GM21381 (cell line): ENCODE results near the gene TBL1X.

Experiments used
- ATAC-seq: cut with Tn5 transposase; IDR thresholded peaks from one replicate; pipeline ENCODE4 v1.9.1; 2021; ENCODE audit warnings: mild to moderate bottlenecking, moderate library complexity; ENCODE audit not compliant: unreplicated experiment

The TBL1X gene

DNA sequence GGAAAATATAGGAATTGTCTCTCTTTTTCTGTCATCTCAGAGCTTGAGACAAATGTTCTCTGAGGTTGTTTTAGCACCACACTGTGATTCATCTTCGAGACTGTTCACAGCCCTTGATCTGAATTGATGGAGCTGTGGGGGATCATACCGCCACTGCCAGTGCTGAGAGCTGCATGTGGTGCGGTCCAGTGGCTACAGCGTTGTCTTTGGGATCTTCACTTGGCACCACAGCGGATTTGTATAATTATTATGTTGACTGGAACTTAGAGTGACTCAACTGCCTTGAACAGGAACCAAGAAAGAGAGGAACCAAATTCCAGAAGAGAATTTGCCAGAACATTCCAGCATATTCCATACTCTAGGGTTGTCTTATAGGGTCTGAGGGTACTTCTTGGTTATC is 29.1 kb downstream of the TBL1X start:
- ATAC-seq = no peak

DNA sequence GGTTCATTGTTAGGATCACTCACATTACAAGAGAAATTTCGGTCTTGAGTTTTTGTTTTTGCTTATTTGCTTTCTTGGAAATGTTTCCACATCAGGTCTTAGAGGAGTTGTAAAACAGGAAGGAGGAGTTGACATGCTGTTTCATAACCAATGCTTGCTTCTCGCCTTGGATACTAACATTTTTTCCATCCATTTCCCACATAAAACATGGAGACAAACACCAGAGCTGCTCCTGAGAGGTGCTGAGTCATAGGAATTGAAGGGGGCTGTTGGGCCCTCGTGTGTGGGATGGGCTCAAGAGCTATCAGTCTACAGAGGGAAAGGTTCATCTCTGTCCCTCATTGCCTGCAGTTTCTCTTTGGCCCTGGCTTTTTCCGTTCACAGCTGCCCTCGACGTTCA is 29.9 kb downstream of the TBL1X start:
- no peak for ATAC-seq

DNA sequence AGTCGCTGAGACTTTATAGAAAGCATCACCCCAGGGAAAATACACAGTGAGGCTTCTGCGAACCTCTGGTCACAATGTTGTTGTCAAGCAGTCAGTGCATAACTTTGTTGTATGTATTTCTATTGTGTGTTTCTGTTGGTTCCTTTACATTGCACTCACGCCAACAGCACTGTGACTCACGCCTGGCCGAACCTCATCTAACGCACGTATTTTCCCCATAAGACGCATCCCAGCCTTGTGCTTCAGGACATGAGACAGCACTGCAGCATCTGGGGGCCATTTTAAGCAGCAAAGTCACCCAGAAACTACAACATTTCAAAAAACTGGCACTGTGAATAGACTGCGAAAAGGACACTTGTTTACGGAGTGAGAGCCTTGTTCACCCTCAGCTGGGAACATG is 30.6 kb downstream of the TBL1X start:
- ATAC-seq = no peak

DNA sequence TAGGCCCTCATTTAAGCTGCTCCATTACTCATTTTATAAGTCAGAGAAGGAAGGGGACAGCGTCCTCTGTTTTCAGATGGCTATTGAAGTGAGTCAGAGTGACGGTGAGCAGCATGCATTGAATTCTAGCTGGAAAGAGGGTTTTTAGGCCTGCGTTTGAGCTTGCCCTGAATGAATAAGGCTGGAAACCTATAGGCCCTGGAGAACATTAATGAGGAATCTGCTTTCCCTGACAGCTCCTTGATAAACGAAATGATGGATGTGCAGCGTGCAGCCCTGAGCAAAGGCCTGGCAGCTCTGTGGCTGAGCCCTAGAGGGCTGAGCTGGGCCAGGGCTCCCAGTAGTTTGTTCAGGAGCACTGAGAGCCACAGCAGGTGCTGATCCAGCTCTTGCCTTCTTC is 33.4 kb downstream of the TBL1X start:
- ATAC-seq = no peak

DNA sequence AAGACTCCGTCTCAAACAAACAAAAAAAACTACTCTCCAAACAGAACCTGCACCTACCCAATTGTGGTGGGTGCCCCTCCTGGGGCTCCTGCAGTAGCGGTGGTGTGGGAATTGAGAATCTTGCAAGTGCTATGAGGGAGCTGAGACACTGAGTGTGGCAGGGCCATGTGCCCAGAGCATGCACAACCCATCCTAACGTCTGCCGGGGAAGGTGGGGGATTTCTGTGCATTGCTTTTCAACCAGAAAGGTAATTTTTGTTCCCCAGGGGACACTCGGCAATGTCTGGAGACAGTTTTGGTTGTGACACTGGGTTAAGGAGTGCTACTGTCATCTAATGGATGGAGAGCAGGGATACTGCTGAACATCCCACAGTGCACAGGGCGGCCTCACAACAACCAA is 35.7 kb downstream of the TBL1X start:
- ATAC-seq = no peak

DNA sequence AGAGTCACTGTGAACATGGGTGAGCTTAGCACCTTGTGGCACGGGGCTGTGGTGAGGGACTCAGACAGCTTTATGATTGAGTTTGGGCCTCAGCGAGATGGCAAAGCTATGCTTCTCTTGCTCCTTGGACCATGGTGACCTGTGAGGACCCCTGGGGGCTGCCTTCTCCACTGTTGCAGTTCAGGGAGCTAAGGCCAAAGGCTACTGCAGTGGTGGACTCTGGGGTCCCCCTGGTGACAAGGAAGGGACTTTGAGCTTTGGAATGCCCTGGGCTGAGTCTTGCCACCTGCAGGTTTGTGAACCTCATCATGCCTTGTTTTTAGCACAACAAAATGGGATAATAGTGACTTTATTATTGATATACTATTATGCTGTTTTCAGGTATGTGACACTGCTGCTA is 36.5 kb downstream of the TBL1X start:
- no peak for ATAC-seq

DNA sequence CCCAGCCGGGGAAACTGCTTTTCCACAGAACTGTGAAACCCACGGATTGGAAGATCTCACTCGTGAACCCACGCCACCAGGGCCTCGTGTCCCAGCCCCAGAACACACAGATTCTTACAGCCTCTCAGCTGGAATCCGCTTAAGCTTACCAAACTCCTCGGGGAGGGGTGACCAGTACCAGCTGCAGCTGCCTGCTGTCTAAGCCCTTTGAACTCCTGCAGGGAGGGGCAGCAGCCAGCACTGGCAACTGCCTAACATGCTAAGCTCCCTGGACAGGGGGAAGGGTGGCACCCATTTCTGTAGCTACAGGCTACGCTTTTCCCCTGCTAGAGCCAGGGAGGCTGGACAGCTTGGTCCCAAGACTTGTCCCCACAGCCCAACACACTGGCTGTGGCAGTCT is 38.4 kb downstream of the TBL1X start:
- ATAC-seq = no peak

DNA sequence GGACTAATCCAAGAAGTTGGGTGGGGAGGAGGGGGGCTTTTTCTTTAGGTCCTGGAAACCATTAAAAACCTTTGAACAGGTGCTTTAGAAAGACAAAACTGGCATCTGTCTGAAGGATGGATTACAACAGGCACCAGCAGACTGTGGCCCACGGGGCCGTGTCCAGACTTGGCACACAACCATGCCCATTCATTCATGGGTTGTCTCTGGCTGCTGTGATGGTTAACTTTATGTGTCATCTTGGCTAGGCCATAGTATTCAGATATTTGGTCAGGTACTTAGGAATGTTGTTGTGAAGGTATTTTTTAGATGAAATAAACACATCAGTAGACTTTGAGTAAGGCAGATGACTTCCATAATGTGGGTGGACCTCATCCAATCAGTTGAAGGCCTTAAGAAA is 45.5 kb downstream of the TBL1X start:
- ATAC-seq = no peak

DNA sequence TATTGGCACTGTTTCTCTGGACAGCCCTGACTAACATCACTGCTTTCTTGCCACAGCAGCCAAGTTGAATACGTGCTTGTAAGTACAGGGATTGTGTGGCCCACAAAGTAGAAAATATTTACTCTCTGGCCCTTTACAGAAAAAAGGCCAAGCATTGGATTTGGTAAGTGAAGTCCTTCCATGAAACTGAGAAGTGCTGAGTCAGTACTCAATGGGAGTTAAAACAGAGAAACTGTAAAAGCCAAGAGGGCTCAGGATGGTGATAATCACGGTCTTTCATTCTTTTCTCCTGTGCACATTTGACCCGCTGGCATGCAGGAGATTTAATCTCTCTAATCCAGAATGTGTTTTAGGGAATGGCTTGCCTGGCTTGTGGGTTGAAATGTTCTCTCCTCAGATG is 46.1 kb downstream of the TBL1X start:
- no peak for ATAC-seq

DNA sequence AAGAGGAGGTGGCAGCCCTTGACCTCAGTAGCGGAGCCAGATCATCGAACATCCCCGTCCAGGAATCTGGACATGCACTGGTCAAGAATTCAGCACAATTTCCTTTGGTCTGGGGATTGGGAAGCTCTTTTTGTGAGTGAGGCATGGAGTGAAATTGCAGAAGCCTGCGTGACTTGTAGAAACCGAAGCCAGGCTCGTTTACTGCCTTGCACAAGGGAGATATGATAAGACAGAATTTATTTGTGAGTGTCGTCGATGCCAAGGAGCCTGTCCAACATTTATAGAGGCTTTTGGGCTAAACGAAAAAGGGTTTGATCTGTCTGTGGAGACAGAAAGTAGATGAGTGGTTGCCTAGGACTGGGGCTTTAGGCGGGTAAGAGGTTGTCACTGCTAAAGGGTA is 50.6 kb downstream of the TBL1X start:
- no peak for ATAC-seq

DNA sequence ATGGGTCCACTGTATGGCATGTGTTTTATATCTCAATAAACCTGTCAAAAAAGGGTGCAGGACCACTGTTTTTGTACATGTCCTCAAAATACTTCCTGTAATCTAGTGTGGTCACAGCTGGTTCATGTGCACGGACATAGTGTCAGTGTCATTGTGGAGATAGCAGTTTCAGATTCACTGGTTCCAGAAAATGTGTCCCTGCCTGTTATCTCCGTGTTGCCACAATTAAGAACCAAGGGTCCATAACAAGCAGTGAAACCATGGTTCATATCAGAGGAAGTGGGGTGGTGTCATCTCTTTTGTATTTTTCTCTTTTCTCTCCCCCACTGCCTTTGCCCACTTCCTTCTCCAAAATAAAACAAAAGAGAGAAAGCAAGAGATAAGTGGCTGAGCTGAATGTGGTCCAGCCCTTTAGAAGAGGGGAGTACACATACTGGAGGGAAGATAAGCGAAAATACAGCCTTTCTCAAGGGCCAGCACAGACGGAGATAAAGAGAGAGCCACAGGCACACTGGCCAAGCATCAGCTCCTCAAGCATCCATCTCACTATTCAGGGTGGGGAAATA is 51.2 kb downstream of the TBL1X start:
- ATAC-seq = no peak

DNA sequence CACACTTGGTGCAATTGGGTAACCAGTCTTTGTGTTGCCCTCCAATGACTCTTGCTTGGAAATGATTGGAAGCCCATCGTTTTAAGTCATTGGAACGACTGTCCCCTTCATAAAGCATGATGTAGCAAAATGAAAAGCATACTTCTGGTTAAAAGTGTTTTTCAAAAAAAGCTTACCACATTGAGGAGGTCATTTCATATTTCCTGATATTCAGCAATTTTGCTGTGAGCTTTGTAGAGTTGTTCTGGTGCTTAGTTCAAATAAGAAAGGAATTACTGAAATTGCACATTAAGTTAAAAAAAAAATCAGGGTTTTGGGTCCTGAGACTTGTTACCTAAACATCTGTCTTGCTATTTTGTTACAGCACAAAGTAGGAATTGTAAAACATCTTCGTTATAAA is 51.8 kb downstream of the TBL1X start:
- no peak for ATAC-seq

DNA sequence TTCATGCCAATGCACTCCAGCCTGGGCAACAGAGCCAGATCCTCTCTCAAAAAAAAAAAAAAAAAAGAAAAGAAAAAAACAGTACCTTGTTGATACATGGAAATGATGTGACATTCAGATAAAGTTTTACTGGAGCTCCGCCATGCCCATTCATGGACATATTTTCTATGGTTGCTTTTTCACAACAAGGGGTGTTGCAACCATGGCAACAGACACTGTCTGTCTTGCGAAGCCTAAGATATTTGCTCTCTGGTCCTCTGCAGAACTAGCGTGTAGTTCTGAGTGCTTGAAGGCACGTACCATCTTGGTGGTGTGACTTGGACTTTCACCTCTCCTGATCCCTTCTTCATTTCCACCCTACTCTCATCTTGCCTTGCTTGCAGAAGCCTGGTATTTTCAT is 53.2 kb downstream of the TBL1X start:
- no peak for ATAC-seq

DNA sequence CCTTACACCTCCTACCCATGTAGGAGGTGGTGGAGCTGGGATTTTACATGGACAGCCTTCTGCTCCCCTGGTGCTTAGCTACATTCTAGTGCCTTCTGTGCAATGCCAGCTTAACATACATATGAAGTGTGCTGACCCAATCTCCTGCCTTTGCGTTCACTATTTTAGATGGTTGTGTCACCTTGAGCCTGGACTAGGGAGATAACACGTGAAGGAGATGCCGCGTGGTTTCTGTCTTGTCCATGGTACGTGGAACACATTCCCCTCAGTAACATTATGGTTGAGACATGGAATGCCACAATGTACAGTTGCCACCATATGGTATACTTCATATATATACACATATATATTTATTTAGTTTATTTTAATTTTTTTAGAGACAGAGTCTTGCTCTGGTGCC is 54.0 kb downstream of the TBL1X start:
- no peak for ATAC-seq

DNA sequence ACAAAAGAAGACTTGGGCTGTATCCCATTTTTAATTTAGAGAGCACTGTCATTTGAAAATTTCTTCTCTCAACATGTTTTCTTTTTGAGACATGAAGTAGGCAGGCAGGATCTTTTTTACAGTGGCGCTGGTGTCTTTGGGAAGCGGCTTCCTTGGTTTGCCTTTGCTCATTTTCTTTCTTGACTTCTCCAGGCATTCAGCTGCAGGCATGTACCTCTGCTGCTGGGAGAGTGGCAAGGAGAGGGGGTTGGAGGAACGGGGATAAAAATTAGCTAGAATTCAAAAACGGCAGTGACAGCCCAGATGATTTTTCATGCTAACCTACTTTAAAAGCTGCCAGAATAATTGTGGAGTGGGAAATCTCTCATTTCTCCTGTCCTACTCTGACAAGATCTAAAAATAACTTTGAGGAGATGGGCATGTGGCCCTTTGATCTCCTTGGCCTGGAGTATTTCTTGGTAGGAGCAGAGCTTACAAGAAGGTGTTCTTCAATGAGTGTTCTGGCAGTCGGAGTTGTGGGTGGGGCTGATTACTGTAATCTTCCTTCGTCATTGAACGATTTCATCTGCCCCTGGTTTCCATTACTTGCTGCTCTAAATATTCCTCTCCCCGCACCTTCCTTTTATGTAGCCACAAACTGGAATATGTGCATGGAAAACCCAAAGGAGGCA is 54.8 kb downstream of the TBL1X start:
- no peak for ATAC-seq

DNA sequence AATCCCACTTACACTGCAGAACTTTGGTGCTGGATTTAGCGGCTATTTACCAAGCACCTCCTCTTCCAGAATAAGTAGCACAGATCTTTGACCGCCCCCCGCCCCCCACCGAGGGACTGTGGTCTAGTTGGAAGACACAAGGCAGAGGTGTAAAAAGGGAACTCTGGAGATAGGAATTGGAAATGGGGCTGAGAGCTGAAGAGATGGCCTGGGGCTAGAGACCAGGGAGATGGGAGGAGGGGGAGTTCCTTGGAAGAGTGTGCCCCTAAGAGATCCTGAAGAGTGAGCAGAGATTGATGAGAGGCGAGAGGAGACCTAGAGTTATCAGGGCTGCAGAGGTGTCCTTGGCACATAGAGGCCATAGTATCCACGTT is 55.3 kb downstream of the TBL1X start:
- ATAC-seq = no peak

DNA sequence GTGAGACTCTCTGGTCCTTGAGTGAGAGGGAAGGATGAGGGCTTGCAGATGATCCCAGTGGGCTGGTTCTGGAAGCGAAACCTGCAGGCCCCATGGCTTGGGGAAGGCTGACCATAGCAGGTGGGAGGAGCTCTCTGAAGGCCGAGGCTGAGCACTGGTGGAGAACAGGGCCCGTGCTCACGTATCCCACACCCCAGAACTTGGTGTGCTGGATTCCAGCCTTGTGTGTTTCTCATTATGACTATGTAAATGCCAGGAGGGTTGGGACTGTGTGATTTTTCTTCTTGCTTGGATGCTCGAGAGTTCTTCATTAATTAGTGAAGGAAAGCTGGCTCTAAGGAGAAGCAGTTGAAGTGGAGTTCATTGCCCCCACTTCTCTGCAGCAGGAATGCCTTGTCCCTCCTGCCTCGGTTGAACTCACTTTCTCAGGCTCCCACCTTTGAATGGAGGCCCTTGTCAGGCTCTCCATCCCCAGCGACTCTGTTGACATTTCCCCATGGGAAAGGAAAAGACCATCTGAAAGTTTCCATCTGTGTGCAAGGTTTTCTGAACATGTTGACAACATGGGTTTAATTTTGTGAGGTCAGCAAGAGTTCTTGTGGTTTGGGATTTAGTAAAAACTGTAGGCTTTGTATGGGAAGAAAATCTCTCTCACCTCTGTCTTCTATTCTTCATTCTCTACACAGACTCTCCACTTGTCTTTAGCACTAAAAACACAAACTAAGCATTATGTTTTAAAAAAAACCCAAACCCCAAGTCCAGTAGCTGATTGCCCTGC is 57.7 kb downstream of the TBL1X start:
- ATAC-seq = no peak

DNA sequence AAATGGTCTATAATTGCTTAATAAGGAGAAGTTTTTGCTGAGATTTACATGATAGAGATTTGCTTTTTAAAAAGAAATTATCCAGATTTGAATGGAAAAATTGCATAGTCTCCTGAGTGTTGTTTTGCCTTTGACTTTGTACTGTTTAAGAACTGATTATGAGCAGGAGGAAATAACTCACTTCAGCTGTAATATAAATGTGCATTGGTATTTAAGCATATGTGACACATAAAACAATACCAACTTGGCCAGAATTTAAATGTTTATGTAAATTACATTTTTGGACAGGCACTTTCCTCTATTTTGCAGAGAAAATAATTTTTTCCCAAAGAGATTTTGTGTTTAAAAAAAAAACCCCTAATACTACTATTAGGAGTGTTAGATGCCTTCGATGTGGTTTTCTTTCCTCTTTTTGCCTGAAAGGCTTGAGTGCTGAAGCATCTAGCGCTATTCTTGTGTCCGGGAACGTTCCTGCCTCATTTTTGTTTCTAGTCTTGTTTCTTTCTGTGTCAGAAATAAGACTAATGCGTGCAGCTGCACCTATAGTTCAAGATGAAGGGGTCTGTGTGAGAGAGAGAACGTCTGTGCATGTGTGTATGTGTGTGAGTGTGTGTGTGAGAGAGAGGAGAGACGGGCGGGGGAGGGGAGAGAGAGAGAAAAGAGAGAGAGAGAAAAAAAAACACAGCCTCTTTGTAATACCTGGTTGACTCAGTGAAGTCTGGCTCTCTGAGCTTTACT is 60.8 kb downstream of the TBL1X start:
- ATAC-seq = no peak

DNA sequence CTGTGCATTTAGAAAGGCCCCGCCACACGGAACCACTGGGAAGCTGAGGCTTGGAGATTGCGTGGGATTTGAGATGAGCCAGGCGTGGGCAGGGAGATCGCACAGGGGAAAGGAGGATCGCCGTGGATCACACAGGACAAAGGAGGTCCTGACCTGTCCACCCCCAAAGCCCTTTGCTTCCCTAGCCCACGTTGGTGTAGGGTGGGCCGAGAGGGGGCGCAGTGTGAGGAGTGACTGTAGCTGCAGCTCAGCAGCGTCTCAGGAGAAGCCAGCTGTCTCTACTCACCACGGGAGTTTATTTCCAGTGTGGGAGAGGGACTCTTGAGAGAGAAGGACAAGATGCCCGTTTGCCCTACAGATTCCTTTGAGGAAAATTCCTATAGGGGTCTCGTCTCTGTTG is 62.1 kb downstream of the TBL1X start:
- no peak for ATAC-seq

DNA sequence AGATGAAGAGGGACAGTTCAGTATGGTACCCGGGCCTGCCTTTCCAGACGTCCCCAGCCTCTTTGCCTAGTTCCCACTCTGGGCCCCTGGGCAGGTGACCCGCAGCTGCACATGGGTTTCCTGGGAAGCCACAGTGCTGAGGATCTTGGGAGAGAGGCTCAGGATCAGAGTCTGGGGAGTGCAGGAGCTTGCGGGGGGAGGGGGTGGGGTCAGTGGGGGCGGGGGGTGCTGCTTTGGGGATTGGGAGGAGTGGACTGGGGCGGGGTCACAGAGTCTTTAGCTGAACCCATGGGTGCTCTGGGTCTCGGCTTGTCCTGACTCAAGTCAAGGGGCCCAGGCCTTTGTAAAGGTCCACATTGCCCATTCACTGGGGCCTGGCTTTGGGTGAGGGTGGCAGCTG is 63.6 kb downstream of the TBL1X start:
- ATAC-seq = no peak

DNA sequence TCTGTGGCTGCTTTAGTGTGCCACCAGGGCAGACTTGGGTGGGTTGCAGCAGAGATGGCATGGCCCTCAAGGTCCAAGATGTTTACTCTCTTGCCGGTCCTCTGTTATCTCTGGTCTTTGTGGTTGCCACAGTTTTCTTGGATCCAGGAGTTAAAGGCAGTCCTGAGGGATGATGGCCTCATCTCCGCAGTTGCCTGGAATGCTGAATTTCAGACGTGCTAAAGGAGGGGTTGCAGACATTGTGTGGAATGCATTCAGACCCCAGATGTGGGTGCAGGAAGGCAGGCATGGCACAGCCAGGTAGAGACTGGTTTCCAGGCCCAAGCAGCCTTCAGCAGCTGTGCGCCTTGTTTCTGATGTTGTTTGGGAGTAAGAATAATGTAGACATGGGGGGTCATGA is 64.4 kb downstream of the TBL1X start:
- ATAC-seq = no peak

DNA sequence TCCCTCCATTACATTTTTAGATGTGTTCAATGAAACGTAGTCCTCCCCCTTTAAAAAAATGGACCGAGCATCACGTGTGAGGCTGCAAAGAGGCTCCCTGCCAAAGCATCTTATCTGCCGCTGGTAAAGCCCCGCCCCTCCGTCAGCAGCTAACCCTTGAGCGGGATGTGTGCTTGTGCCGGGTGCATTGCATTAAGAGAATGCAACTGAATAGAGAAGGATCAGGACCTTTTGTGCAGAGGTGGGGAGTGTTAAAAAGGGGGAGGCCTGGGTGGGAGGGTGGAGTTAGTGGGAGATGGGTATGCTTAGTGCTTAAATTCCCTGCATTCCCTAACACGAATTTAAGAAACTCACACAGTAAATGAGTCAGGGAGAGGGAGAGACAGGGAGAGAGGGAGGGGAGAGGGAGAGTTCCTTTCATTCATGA is 66.0 kb downstream of the TBL1X start:
- ATAC-seq = peak; percentile 81
